ENCODE results near the gene ZBTB20.

DNA sequence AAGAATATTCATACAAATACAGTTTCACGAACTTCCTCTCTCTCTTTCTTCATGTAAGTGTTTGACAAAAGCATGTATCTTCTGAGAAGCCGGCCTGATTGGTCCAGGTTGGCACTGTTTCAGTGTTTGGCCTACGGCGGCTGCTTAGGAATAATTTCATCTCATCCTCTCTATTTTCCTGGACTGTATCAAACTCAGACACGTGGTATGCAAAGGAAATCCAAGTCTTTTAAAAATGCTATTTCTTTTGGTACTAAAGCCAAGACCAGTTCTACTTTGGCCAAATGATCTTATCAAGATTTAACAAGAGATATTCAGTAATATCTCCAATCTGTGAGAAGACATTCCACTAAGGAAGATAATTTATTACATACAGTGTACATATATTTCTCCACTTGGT, 700.5 kb downstream of the ZBTB20 start:
- TF ChIP-seq, protein P1, sequence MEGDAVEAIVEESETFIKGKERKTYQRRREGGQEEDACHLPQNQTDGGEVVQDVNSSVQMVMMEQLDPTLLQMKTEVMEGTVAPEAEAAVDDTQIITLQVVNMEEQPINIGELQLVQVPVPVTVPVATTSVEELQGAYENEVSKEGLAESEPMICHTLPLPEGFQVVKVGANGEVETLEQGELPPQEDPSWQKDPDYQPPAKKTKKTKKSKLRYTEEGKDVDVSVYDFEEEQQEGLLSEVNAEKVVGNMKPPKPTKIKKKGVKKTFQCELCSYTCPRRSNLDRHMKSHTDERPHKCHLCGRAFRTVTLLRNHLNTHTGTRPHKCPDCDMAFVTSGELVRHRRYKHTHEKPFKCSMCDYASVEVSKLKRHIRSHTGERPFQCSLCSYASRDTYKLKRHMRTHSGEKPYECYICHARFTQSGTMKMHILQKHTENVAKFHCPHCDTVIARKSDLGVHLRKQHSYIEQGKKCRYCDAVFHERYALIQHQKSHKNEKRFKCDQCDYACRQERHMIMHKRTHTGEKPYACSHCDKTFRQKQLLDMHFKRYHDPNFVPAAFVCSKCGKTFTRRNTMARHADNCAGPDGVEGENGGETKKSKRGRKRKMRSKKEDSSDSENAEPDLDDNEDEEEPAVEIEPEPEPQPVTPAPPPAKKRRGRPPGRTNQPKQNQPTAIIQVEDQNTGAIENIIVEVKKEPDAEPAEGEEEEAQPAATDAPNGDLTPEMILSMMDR (IDR thresholded peaks at IDR 0.05) = no peak
- TF ChIP-seq POLR2A (IDR thresholded peaks at IDR 0.05) = no peak

All from thyroid gland (tissue), 4 donors.